ENCODE measurements around the gene TAGLN3. TPM values are rescaled to one million over a fixed set of nuclear protein-coding genes. Genes with fewer than 3 reads are reported as not detected.

Gene TAGLN3
- total RNA-seq, 1 experiment from 2014 or later, result not detected

DNA sequence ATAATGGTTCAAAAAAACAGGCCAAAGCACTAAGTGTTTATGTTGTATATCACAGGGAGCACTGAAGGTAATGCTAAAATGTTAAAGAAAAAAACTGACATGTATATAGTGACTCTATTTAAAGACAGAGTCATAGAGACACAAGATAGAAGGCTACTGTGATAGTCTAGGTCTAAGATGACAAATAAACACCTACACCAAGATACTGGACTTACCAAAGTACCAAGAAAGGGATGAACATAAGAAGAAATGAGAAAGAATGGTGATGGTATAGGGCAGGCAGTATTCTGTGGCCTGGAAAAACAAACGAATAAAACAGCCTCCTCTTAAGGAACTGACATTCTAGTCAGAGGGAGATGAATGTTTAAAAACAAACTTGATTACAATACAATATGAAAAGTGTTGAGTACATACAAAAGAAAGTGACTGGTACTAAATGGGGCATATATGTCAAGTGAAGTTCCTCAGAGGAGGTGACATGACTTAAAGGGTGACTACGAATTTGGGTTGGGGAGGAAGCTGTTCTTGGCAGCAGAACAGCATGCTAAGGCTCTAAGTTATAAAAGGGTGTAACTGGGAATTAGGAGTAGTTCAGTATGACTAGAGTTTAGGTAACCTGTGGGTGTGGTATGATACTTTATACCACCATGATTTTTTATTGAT, 14.0 kb upstream of the TAGLN3 start:
- H3K4me2 ChIP-seq, result no peak overlapping the region
- no peaks in the 10 kb centered on the region for H3K27me3 ChIP-seq (ENCODE audit: insufficient read depth, low read depth)
- BruUV-seq (replicated peaks), result no TSS peak
- H3K4me3 ChIP-seq, result no peak overlapping the region
- H4K20me1 ChIP-seq (ENCODE audit: insufficient read depth), result no peaks in the 10 kb centered on the region
- POLR2A ChIA-PET (ENCODE audit: unreplicated experiment), result no interaction called here
- intact Hi-C loops (cut with micrococcal nuclease; ENCODE audit: unreplicated experiment), result loop anchor here (10.0 kb wide), 1 partner anchor 540 kb away; no protein-coding TSS in a partner anchor
- peaks cover 41% of the 10 kb centered on the region for H3K36me3 ChIP-seq (ENCODE audit: low read depth)
- CTCF ChIA-PET, result no interaction called here
- H3K9me2 ChIP-seq (ENCODE audit: insufficient read depth), result no peaks in the 10 kb centered on the region
- no peak overlapping the region for H2AFZ ChIP-seq
- H3K27ac ChIP-seq, result no peak overlapping the region
- peaks cover 17% of the 10 kb centered on the region for H3K4me1 ChIP-seq (replicated peaks; ENCODE audit: insufficient read depth)
- H3F3A ChIP-seq (ENCODE audit: insufficient read depth, low read depth), result peaks cover 14% of the 10 kb centered on the region
- no peak for DNase-seq
- TF ChIP-seq EZH2 (IDR thresholded peaks at IDR 0.05; ENCODE audit: low read depth), result no peak
- TF ChIP-seq, protein P1, sequence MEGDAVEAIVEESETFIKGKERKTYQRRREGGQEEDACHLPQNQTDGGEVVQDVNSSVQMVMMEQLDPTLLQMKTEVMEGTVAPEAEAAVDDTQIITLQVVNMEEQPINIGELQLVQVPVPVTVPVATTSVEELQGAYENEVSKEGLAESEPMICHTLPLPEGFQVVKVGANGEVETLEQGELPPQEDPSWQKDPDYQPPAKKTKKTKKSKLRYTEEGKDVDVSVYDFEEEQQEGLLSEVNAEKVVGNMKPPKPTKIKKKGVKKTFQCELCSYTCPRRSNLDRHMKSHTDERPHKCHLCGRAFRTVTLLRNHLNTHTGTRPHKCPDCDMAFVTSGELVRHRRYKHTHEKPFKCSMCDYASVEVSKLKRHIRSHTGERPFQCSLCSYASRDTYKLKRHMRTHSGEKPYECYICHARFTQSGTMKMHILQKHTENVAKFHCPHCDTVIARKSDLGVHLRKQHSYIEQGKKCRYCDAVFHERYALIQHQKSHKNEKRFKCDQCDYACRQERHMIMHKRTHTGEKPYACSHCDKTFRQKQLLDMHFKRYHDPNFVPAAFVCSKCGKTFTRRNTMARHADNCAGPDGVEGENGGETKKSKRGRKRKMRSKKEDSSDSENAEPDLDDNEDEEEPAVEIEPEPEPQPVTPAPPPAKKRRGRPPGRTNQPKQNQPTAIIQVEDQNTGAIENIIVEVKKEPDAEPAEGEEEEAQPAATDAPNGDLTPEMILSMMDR (conservative IDR thresholded peaks at IDR 0.05), result no peak
- H3K79me2 ChIP-seq (ENCODE audit: low read depth), result peaks cover 29% of the 10 kb centered on the region
- H3K9me3 ChIP-seq (ENCODE audit: insufficient read depth, low read depth), result no peaks in the 10 kb centered on the region

DNA sequence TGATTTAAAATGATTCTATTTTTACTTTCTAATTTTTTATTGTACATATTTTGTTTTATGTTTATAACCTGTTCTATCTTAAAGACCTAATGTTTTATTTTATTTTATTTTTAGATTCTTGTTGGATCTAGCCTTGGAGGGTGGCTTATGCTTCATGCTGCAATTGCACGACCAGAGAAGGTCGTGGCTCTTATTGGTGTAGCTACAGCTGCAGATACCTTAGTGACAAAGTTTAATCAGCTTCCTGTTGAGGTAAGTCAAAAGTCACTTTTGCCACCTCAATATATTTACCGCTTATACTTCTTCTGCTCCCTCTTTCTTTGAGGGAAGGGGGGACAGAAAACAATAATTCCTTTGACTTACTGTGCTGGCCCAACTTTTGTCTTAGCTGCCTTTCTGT, 11.9 kb upstream of the TAGLN3 start:
- no peaks in the 10 kb centered on the region for H3K9me2 ChIP-seq (ENCODE audit: insufficient read depth)
- H3K9me3 ChIP-seq (ENCODE audit: insufficient read depth, low read depth), result no peaks in the 10 kb centered on the region
- TF ChIP-seq EZH2 (IDR thresholded peaks at IDR 0.05; ENCODE audit: low read depth), result no peak
- TF ChIP-seq, protein P1 (conservative IDR thresholded peaks at IDR 0.05), result no peak
- no peaks in the 10 kb centered on the region for H3K27me3 ChIP-seq (ENCODE audit: insufficient read depth, low read depth)
- H3K27ac ChIP-seq, result no peak overlapping the region
- H3K4me3 ChIP-seq, result no peak overlapping the region
- ChIA-PET CTCF (interaction anchor here (0.8 kb wide), 1 partner anchor 27 kb away, joined by 3 read pairs; no protein-coding TSS in a partner anchor), POLR2A (ENCODE audit: unreplicated experiment) (no interaction called here)
- H3F3A ChIP-seq (ENCODE audit: insufficient read depth, low read depth), result peaks cover 14% of the 10 kb centered on the region
- H3K4me2 ChIP-seq, result no peak overlapping the region
- H3K4me1 ChIP-seq (replicated peaks; ENCODE audit: insufficient read depth), result peaks cover under 1% of the 10 kb centered on the region; the same call in 1 of the 2 replicates
- no TSS peak for BruUV-seq (replicated peaks)
- H3K36me3 ChIP-seq (ENCODE audit: low read depth), result peaks cover 42% of the 10 kb centered on the region
- H4K20me1 ChIP-seq (ENCODE audit: insufficient read depth), result no peaks in the 10 kb centered on the region
- H2AFZ ChIP-seq, result no peak overlapping the region
- peaks cover 8% of the 10 kb centered on the region for H3K79me2 ChIP-seq (ENCODE audit: low read depth)
- no peak for DNase-seq
- intact Hi-C loops (cut with micrococcal nuclease; ENCODE audit: unreplicated experiment), result loop anchor here (10.0 kb wide), 1 partner anchor 538 kb away; no protein-coding TSS in a partner anchor

DNA sequence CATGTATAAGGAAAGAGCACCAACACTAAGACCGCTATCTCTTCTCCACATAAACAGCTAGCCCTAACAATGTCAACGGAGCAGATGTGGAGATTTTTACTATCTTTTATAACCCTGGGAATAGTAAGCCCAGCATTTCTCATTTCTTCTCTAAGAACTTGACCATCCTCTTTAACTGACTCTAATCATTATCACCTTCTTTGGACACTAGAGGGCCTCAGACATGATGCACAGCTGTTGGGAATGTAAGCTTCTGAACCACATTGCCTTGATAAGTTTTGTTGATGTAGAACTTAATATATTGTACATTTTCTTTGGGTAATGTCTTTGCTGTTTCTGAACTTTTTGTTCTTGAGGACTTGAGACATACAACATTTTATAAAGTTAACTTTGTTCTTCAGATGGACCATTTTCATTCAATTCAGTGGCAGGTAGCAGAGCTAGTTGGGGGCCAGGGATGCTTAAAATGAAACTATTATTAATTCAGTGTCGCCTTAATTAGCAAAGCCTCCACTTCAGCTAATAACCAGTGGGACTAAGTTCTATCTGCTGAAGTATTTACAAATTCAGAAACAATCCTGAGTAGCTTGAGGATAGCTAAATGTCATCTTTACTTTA, 9.6 kb upstream of the TAGLN3 start:
- intact Hi-C loops (cut with micrococcal nuclease; ENCODE audit: unreplicated experiment), result loop anchor here (2.0 to 10.0 kb wide), 4 partner anchors 24 to 536 kb away; no protein-coding TSS in a partner anchor
- Histone ChIP-seq H4K20me1 (ENCODE audit: insufficient read depth) (no peaks in the 10 kb centered on the region), H3K4me1 (replicated peaks; ENCODE audit: insufficient read depth) (no peaks in the 10 kb centered on the region), H3K9me3 (ENCODE audit: insufficient read depth, low read depth) (no peaks in the 10 kb centered on the region), H3K9me2 (ENCODE audit: insufficient read depth) (no peaks in the 10 kb centered on the region), H2AFZ (no peak overlapping the region), H3K36me3 (ENCODE audit: low read depth) (peaks cover 22% of the 10 kb centered on the region), H3K4me2 (no peak overlapping the region), H3K27me3 (ENCODE audit: insufficient read depth, low read depth) (no peaks in the 10 kb centered on the region), H3F3A (ENCODE audit: insufficient read depth, low read depth) (peaks cover 18% of the 10 kb centered on the region), H3K79me2 (ENCODE audit: low read depth) (no peaks in the 10 kb centered on the region), H3K4me3 (no peak overlapping the region), H3K27ac (no peak overlapping the region)
- CTCF ChIA-PET, result interaction anchor here (0.6 to 1.8 kb wide), 8 partner anchors 11 to 1595 kb away, joined by 3 to 19 read pairs (median 8); partner anchors contain the start of gene ABHD10
- no TSS peak for BruUV-seq (replicated peaks)
- POLR2A ChIA-PET (ENCODE audit: unreplicated experiment), result no interaction called here
- DNase-seq, result peak in 1 of 2 experiments; percentile 61
- TF ChIP-seq, protein P1 (conservative IDR thresholded peaks at IDR 0.05), result peak; percentile 96
- TF ChIP-seq EZH2 (IDR thresholded peaks at IDR 0.05; ENCODE audit: low read depth), result no peak

All from PC-9 (cell line).